MM.1S (cell line): ENCODE measurements around the gene RGS12.

Experiments
- DNase-seq: peaks from one replicate; pipeline ENCODE4 v3.0.0-alpha.2; 2015
- H2AFZ ChIP-seq: fragments of 300-600 bp; sonication (generic); 2 replicates; pipeline ENCODE4 v1.6.0; 2016; ENCODE audit warnings: antibody characterized with exemption, low read length
- H3F3A ChIP-seq: fragments of 300-600 bp; sonication (generic); 2 replicates; pipeline ENCODE4 v1.6.1; 2016; ENCODE audit warnings: mild to moderate bottlenecking, antibody characterized with exemption, low read length, moderate library complexity, mixed read lengths; ENCODE audit not compliant: insufficient read depth
- H3K27ac ChIP-seq: fragments of 300-600 bp; sonication (generic); 2 replicates; pipeline ENCODE4 v1.5.1; 2016; ENCODE audit warnings: mild to moderate bottlenecking, low read length
- H3K27me3 ChIP-seq: fragments of 300-600 bp; sonication (generic); replicated peaks from 2 replicates; pipeline ENCODE4 v1.6.0; 2016; ENCODE audit warnings: low read length; ENCODE audit not compliant: insufficient read depth
- H3K36me3 ChIP-seq: fragments of 300-600 bp; sonication (generic); replicated peaks from 2 replicates; pipeline ENCODE4 v1.6.1; 2016; ENCODE audit warnings: mild to moderate bottlenecking, low read length, mixed read lengths; ENCODE audit not compliant: insufficient read depth
- H3K4me1 ChIP-seq: fragments of 300-600 bp; sonication (generic); 2 replicates; pipeline ENCODE4 v1.6.1; 2016; ENCODE audit warnings: low read length, mixed read lengths
- H3K4me2 ChIP-seq: fragments of 300-600 bp; sonication (generic); 2 replicates; pipeline ENCODE4 v1.6.0; 2016; ENCODE audit warnings: low read depth, low read length
- H3K4me3 ChIP-seq: fragments of 300-600 bp; sonication (generic); 2 replicates; pipeline ENCODE4 v1.5.1; 2016; ENCODE audit warnings: low read length, mixed read lengths
- H3K79me2 ChIP-seq: fragments of 300-600 bp; sonication (generic); 2 replicates; pipeline ENCODE4 v1.6.1; 2016; ENCODE audit warnings: mixed run types, low read length, mixed read lengths
- H3K9ac ChIP-seq: fragments of 300-600 bp; sonication (generic); 2 replicates; pipeline ENCODE4 v1.6.1; 2016; ENCODE audit warnings: low read length, mixed read lengths
- H3K9me2 ChIP-seq: fragments of 300-600 bp; sonication (generic); replicated peaks from 2 replicates; pipeline ENCODE4 v1.6.1; 2016; ENCODE audit warnings: mild to moderate bottlenecking, low read length, mixed read lengths; ENCODE audit not compliant: insufficient read depth
- H3K9me3 ChIP-seq: fragments of 300-600 bp; sonication (generic); replicated peaks from 2 replicates; pipeline ENCODE4 v1.6.1; 2016; ENCODE audit warnings: mild to moderate bottlenecking, low read length, mixed read lengths; ENCODE audit not compliant: insufficient read depth
- H4K20me1 ChIP-seq: fragments of 300-600 bp; sonication (generic); 2 replicates; pipeline ENCODE4 v1.6.1; 2016; ENCODE audit warnings: mild to moderate bottlenecking, low read length, moderate library complexity, mixed read lengths; ENCODE audit not compliant: insufficient read depth
- EZH2 ChIP-seq: fragments of 300-600 bp; sonication (generic); optimal IDR thresholded peaks from 2 replicates; pipeline ENCODE3; 2017; ENCODE audit warnings: low read depth, mild to moderate bottlenecking, antibody characterized with exemption, low read length, mixed read lengths
- EZH2phosphoT487 ChIP-seq: fragments of 300-600 bp; sonication (generic); IDR thresholded peaks from 2 replicates; pipeline ENCODE4 v1.6.1; 2018; ENCODE audit warnings: antibody characterized with exemption, low read length
- TF ChIP-seq, protein P1 (sequence below): fragments of 300-600 bp; sonication (generic); IDR thresholded peaks from 2 replicates; pipeline ENCODE4 v1.5.1; 2016; ENCODE audit warnings: antibody characterized with exemption, low read length, mixed read lengths

RGS12 gene

DNA sequence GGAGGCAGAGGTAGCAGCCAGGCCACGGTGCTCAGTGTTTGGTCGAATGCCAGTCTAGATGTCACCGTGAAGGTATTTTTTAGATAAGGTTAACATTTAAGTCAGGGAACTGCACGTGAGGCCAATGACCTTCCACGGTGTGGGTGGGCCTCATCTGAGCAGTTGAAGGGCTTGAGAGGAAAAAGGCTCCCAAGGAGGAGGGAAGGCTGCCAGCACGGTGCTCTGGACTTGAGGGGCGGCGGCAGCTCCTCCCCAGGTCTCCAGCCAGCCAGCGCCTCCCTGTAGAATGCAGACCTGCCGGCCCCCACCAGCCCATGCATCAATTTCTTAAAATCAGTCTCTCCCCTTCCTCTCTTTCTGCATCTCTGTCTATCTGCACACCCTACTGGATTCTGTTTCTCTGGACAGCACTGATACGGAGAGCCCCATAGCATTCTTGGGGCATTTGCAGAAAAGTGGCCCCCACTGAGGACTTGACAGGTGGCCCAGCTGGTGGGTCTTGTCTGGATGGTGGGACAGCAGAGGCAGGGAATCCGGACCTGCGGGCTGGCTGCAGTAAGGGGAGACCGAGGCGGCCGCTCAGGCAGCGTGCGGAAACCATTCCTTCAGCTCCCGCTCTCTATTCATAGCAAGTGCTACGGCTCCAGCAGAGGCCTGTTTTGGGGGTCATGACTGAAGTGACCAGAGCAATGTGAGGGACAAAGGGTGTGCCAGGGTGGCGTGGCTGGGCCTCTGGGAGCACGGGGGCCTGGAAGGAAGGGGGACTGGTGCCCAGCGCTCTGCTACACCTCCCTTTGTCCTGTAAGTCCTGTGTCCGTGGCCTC, 7.9 kb upstream of the RGS12 start:
- Histone ChIP-seq H3K9me2 (no peaks in the 10 kb centered on the region), H3F3A (peaks cover 7% of the 10 kb centered on the region; the same call in 1 of the 2 replicates), H3K4me3 (no peak overlapping the region), H2AFZ (no peak overlapping the region), H3K9me3 (no peaks in the 10 kb centered on the region), H3K27ac (no peak overlapping the region), H3K9ac (no peak overlapping the region), H3K4me1 (peaks cover 12% of the 10 kb centered on the region), H3K4me2 (no peak overlapping the region), H3K36me3 (no peaks in the 10 kb centered on the region), H3K79me2 (no peaks in the 10 kb centered on the region), H3K27me3 (peaks cover 25% of the 10 kb centered on the region), H4K20me1 (no peaks in the 10 kb centered on the region)
- TF ChIP-seq EZH2phosphoT487 (no peak), EZH2 (no peak)
- TF ChIP-seq, protein P1, sequence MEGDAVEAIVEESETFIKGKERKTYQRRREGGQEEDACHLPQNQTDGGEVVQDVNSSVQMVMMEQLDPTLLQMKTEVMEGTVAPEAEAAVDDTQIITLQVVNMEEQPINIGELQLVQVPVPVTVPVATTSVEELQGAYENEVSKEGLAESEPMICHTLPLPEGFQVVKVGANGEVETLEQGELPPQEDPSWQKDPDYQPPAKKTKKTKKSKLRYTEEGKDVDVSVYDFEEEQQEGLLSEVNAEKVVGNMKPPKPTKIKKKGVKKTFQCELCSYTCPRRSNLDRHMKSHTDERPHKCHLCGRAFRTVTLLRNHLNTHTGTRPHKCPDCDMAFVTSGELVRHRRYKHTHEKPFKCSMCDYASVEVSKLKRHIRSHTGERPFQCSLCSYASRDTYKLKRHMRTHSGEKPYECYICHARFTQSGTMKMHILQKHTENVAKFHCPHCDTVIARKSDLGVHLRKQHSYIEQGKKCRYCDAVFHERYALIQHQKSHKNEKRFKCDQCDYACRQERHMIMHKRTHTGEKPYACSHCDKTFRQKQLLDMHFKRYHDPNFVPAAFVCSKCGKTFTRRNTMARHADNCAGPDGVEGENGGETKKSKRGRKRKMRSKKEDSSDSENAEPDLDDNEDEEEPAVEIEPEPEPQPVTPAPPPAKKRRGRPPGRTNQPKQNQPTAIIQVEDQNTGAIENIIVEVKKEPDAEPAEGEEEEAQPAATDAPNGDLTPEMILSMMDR = no peak
- DNase-seq = no peak

DNA sequence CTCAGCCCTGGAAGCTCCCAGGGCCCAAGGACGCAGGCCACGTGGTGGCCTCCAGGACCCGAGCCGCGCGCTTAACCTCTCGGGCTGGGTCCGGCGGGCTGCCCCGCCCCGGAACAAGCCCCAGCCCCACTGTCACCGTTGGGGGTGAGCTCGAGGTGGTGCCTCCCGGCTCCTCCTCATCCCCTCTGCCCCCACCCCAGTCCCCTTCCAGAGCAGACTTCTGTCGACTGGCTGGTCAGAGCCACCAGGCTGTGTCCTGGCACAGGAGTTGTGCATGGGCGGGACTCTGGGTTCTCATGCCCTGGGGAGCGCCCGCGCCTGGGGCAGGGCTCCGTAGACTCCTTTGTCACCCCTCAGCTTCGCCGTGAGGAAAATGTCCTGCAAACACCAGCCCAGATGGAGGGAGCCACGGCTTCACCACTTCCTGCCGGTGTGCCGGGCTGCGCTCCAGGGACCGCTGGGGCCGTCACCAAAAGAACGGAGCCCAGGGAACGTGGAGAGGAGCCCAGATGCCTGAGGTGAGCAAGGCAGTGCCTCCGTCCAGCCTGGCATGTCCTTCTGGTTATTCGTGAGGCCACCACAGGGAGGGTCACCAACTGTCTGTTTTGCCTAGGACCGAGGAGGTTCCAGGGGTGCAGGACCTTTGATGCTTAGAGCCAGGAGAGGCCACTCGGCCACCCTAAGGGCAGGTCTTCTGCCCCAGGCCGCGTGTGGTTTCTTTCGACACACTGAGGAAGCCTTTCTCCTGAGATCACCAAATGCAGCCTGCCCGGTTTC, 7.1 kb upstream of the RGS12 start:
- peak overlapping the region; percentile 20; the same call in 1 of the 2 replicates for H3K4me3 ChIP-seq
- no peaks in the 10 kb centered on the region for H4K20me1 ChIP-seq
- TF ChIP-seq EZH2 (no peak), EZH2phosphoT487 (no peak)
- TF ChIP-seq, protein P1 = no peak
- H3K4me2 ChIP-seq = peak overlapping the region; percentile 61
- peaks cover 7% of the 10 kb centered on the region; the same call in 1 of the 2 replicates for H3F3A ChIP-seq
- H3K27ac ChIP-seq = no peak overlapping the region; the same call in 1 of the 2 replicates
- no peak for DNase-seq
- no peak overlapping the region for H3K9ac ChIP-seq
- H3K79me2 ChIP-seq = no peaks in the 10 kb centered on the region
- no peaks in the 10 kb centered on the region for H3K9me3 ChIP-seq
- H3K27me3 ChIP-seq = peaks cover 25% of the 10 kb centered on the region
- H2AFZ ChIP-seq = no peak overlapping the region
- no peaks in the 10 kb centered on the region for H3K36me3 ChIP-seq
- no peaks in the 10 kb centered on the region for H3K9me2 ChIP-seq
- peaks cover 12% of the 10 kb centered on the region for H3K4me1 ChIP-seq

DNA sequence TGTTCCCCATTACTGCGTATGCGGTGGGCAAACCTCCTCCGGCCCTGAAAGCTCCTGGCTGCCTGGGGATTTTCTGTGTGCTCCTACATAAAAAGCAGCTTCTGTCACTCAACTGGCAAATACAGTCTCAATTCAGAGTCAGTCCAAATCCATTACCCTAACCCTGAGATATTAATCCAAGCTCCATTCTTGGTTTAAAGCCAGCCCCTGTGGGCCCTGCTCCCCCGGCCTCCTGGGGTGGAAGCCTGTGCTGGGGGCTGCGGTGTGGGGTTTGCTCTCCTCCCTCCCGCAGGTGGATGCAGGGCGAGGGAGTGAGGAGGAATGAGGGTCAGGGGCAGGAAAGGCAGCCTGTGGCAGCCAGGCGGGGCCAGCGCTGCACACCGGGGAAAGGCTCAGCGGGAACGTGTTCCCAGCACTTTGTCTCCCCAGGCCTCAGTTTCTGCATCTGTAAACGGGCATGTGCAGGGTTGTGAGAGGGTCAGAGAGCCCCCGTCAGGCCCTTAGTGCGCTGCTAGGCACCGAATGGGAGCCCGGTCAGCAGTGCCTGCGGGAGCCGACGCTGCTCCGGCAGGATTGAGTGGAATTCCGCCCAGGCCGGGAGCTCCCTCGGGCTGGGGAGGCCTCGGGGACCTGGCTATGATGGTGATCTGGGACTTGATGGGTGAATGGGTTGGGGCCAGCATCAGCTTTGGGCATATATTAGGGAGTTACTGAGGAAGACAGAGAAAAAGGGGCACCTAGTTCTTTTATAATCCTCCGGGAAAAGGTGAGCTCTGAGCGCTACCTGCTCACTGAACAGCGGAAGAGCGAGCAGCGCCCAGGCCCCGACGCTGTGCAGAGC, 6.3 kb upstream of the RGS12 start:
- H3K9me3 ChIP-seq = no peaks in the 10 kb centered on the region
- H2AFZ ChIP-seq = 0 out of 2 replicates have a peak overlapping the region, but pooled peaks have one; percentile 45
- peaks cover 7% of the 10 kb centered on the region; the same call in 1 of the 2 replicates for H3F3A ChIP-seq
- H4K20me1 ChIP-seq = no peaks in the 10 kb centered on the region
- no peak overlapping the region for H3K4me3 ChIP-seq
- no peaks in the 10 kb centered on the region for H3K36me3 ChIP-seq
- H3K79me2 ChIP-seq = no peaks in the 10 kb centered on the region
- TF ChIP-seq EZH2phosphoT487 (no peak), EZH2 (no peak)
- TF ChIP-seq, protein P1 = no peak
- H3K4me1 ChIP-seq = peaks cover 13% of the 10 kb centered on the region
- H3K27ac ChIP-seq = peak overlapping the region; percentile 21; the same call in 1 of the 2 replicates
- no peak overlapping the region for H3K9ac ChIP-seq
- DNase-seq = peak; percentile 58
- H3K4me2 ChIP-seq = peak overlapping the region; percentile 61; the same call in 1 of the 2 replicates
- H3K9me2 ChIP-seq = no peaks in the 10 kb centered on the region
- H3K27me3 ChIP-seq = peaks cover 25% of the 10 kb centered on the region
